GM12892 (cell line): Measurements from ENCODE around the gene PRIM2.
"Not testable (repeated sequence)": the region's sequence is repeated elsewhere in the genome, so short reads cannot be mapped to it uniquely, and the experiment has no call there.

Experiments
- POLR2A ChIP-seq: IDR thresholded peaks from 2 replicates; pipeline ENCODE4 v1.6.1; 2011; ENCODE audit warnings: low read depth, low read length, control low read depth
- POLR2AphosphoS5 ChIP-seq: IDR thresholded peaks from 2 replicates; pipeline ENCODE4 v1.6.1; 2011; ENCODE audit warnings: low read depth, low read length, control low read depth
- TAF1 ChIP-seq: IDR thresholded peaks from 2 replicates; pipeline ENCODE4 v1.6.1; 2011; ENCODE audit warnings: low read depth, mild to moderate bottlenecking, control low read depth, low read length, borderline replicate concordance

DNA sequence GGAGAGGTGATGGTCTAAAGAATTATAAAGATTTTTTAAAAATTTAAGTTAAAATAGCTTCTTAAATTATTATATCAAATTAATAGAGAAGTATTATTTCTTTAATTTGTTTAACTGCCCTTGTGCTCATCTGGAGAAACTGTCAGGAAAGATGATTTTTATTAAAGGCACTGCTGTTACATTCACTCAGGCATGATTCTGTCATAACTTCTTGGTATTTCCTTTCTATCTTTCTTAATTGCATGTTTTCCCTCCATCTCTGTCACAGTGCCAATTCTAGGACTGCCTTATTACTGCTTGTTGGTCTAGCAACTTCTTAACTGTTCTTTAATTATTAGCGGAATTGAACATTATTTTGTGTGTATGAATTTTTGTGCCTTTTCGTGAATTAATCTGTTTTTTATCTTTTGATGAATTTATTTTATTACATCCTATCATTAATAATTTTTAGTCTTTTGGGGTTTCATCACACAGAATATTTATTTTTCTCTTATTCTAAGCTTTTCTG lies 47.7 kb downstream of the PRIM2 start:
- not testable (repeated sequence) for TF ChIP-seq POLR2AphosphoS5, POLR2A, TAF1
